ENCODE measurements around the gene FDXR.

DNA sequence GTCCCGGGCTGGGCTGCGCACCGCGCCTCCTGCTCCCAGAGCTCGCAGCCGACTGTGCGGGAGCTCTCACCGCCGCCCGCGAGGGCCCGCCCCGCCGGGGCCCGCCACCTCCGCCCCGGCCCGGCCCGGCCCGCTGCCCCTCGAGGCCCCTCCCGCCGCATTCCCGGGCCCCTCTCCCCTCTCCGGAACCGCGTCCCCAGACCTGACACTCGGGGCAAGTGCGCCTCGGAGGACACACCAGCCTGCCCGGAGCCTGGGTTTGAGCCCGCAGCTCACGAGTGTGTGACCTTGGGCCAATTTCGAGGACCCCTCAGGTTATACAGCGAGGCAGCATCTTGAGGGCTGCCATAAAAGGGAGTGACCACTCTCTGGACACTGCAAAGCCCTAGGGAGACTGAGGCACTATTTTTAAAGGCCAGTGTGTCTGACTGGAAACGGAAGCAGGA lies 11.1 kb downstream of the FDXR start:
- TF ChIP-seq, protein P1, sequence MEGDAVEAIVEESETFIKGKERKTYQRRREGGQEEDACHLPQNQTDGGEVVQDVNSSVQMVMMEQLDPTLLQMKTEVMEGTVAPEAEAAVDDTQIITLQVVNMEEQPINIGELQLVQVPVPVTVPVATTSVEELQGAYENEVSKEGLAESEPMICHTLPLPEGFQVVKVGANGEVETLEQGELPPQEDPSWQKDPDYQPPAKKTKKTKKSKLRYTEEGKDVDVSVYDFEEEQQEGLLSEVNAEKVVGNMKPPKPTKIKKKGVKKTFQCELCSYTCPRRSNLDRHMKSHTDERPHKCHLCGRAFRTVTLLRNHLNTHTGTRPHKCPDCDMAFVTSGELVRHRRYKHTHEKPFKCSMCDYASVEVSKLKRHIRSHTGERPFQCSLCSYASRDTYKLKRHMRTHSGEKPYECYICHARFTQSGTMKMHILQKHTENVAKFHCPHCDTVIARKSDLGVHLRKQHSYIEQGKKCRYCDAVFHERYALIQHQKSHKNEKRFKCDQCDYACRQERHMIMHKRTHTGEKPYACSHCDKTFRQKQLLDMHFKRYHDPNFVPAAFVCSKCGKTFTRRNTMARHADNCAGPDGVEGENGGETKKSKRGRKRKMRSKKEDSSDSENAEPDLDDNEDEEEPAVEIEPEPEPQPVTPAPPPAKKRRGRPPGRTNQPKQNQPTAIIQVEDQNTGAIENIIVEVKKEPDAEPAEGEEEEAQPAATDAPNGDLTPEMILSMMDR (IDR thresholded peaks at IDR 0.05) = no peak
- TF ChIP-seq POLR2A (IDR thresholded peaks at IDR 0.05) = no peak
